ENCODE results near the gene FAM3B. TPM values are rescaled to one million over a fixed set of nuclear protein-coding genes. Genes with fewer than 3 reads are reported as not detected.

Gene FAM3B
- total and polyA plus RNA-seq, 2 experiments from 2014 or later = 2.5 to 3.6 TPM

GRCh38 chr21:41345934-41346685 lies 29.5 kb downstream of the FAM3B start (continued):
- no peak for TF ChIP-seq STAT1 (IDR thresholded peaks at IDR 0.05; ENCODE audit: unreplicated experiment)
- no peak for TF ChIP-seq ZNF114 (CRISPR knock-in tag; IDR thresholded peaks at IDR 0.05)
- no peak for TF ChIP-seq EZH2 (IDR thresholded peaks at IDR 0.05; ENCODE audit: low read depth, unreplicated experiment)

GRCh38 chr21:41346758-41347157 lies 30.2 kb downstream of the FAM3B start:
- no peaks in the 10 kb centered on the region for H3K9me2 ChIP-seq (ENCODE audit: insufficient read depth)
- Mint-ChIP-seq H3K4me3 (no peak overlapping the region), H3K27me3 (ENCODE audit: insufficient read depth, low read depth, poor library complexity) (peaks cover 5% of the 10 kb centered on the region), H3K36me3 (ENCODE audit: low read depth) (peaks cover 5% of the 10 kb centered on the region; the same call in 2 of the 3 replicates), H3K27ac (no peak overlapping the region), H3K4me1 (no peaks in the 10 kb centered on the region), H3K9me3 (peaks cover 11% of the 10 kb centered on the region; the same call in 2 of the 3 replicates)
- H3K79me2 ChIP-seq (replicated peaks; ENCODE audit: insufficient read depth) = no peaks in the 10 kb centered on the region
- no peak for ATAC-seq
- no peaks in the 10 kb centered on the region; the same call in 1 of the 2 replicates for H3K36me3 ChIP-seq (ENCODE audit: insufficient read depth)
- H3K27me3 ChIP-seq (ENCODE audit: insufficient read depth) = no peaks in the 10 kb centered on the region
- DNase-seq (ENCODE audit: low spot score) = no peak
- H3F3A ChIP-seq (replicated peaks; ENCODE audit: low read depth) = no peaks in the 10 kb centered on the region
- H4K20me1 ChIP-seq (replicated peaks; ENCODE audit: insufficient read depth) = no peaks in the 10 kb centered on the region; the same call in 1 of the 2 replicates
- TF ChIP-seq ETS1 (IDR thresholded peaks at IDR 0.05) (no peak), REST (IDR thresholded peaks at IDR 0.05; ENCODE audit: unreplicated experiment) (no peak), NANOG (IDR thresholded peaks at IDR 0.05; ENCODE audit: borderline replicate concordance) (no peak), CREB1 (CRISPR knock-in tag; IDR thresholded peaks at IDR 0.05; ENCODE audit: low read depth) (no peak), EZH2 (IDR thresholded peaks at IDR 0.05; ENCODE audit: low read depth, unreplicated experiment) (no peak), ZNF114 (CRISPR knock-in tag; IDR thresholded peaks at IDR 0.05) (no peak), CTCF (conservative IDR thresholded peaks at IDR 0.05; ENCODE audit: low read depth in 2 of 2) (no peak), ZNF331 (CRISPR knock-in tag; IDR thresholded peaks at IDR 0.05; ENCODE audit: low read depth) (no peak), STAT1 (IDR thresholded peaks at IDR 0.05; ENCODE audit: unreplicated experiment) (no peak), EZH2phosphoT487 (IDR thresholded peaks at IDR 0.05; ENCODE audit: unreplicated experiment) (no peak)
- no peak overlapping the region for H3K4me3 ChIP-seq
- no peak overlapping the region for H3K4me2 ChIP-seq
- no peaks in the 10 kb centered on the region for H3K4me1 ChIP-seq (ENCODE audit: insufficient read depth)
- no peak overlapping the region for H2AFZ ChIP-seq
- no peak overlapping the region for H3K27ac ChIP-seq (ENCODE audit: low read depth)

Data from GM23338 (cell line).